Stimulated activated CD8-positive, alpha-beta memory T cell treated with anti-CD3 and anti-CD28 coated beads, Interleukin-12 subunit alpha, Interleukin-12 subunit beta, amount 100 ng/mL, for 4 hours (primary cell): ENCODE results near the gene MRPL28.
"Not testable (repeated sequence)": the region's sequence is repeated elsewhere in the genome, so short reads cannot be mapped to it uniquely, and the experiment has no call there.

ENCODE experiments used
- DNase-seq: peaks from one replicate; pipeline ENCODE4 v3.0.0-alpha.2; 2020; ENCODE audit warnings: low read depth

The MRPL28 gene

DNA sequence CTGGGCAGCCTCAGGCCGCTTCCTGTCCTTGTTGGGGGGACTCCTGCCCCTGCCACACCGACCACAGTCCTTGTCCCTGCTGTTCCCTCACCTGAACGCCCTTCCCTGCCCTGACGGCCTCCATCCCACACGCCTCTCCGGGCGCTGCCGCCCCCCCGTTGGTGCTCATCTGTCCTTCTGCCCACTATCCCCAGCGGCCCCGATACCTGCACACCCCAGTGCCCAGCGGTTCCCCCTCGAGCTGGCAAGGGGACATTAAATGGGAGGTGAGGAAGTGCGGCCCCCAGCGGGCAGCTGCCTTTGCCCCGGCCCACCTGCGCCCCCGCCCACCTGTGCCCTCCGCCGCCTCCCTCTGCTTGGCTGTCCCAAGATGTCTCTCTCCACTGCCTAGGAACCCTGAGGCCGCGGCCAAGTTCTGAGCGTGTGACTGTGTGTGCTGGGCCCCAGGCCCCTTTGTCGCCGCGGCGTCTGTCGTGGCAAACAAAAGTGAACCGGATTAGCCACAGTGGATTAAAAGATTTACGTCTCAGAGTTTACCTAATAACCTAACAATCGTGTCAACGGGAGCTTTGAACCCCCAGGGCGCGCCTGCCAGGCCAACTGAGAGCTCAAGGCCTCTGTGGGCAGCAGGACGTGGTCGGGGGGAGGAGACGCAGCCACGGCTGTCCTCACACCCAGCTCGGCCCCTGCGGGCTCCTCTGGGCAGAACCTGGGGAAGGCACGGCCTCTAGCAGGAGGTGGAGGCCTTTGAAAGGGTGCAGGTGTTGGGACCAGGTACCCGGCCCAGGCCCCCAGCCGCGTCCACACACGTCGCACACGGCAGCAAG is 10.3 kb downstream of the MRPL28 start:
- no peak for DNase-seq

GRCh38 chr16:359067-359763 is 11.1 kb downstream of the MRPL28 start:
- DNase-seq: no peak

- DNase-seq: no peak
Observed at GRCh38 chr16:356741-357140, 13.6 kb downstream of the MRPL28 start.

GRCh38 chr16:354971-355461 is 15.3 kb downstream of the MRPL28 start:
- no peak for DNase-seq

DNA sequence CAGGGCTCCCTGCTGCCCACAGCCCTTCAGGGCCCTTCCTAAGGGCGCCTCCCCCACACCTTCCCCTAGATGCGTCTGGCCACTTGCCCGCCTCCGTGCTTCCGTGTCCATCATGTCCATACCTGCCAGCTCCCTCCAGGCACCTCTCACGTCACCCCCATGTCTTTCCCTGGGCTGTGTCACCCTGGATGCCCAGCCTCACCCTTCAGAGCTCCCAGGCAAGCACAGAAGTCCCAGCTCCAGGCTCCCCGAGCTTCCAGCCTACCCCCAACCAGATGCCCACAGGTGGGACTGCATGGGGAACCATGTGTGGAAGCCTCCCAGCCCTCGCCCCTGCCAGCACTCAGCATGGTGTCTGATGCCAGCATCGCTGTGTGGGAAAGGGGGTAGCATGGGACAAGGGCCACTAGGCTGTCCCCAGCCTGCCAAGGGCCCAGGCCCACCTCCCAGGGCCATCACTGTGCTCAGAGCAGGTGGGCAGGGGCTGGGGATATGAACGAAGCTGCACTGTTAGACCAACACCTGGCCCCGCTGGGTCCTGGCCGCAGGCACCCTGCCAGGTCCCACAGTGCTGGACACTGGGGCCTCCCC is 16.0 kb downstream of the MRPL28 start:
- no peak for DNase-seq

DNA sequence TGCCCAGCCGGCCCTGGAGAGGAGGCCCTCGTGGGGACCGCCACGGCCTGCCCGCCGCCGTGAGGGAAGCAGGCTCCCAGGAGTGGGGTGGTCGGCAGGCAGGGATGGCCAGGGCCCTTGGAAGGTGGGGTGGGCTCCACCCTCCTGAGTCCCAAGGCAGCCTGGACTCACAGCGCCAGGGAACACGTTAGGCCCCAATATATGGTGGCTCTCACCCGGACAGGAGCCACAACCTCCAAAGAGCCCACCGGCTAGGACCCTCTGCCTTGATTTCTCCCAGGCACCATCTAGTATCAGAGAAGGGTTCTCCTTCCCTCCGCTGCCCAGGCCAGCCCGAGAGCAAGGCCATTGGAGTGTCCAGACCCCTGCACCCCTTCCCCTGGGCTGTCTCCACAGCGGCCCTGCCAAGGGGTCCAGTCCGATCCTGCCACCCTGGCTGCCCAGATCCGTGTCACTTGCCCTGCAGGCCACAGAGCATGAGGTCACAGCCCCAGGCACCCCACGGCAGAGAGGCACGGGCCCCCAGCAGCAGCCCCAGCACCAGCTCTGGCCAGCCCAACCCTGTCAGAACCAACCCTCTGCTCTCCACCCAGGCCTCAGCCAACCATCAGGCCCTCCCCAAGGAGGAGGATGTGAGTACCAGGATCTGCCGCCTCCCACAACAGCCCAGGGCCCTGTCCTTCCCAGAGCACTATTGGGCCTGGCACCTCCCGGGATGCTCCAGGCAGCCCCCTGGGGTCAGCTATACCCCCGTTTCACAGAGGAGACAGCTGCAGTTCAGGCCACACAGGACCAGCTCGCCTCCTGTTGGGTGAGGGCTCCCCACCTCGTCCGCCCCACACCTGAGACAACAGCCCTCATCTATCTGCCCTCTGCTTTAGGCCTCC is 16.7 kb downstream of the MRPL28 start:
- no peak for DNase-seq

- peak; percentile 100 for DNase-seq
Observed at GRCh38 chr16:352547-353403, 17.6 kb downstream of the MRPL28 start, which contains the start of gene AXIN1. Gene AXIN1, minus strand, starts transcription at chr16:352723. Its CDS starts 5,698 bp downstream, at chr16:347025.

GRCh38 chr16:351804-352520 is 18.4 kb downstream of the MRPL28 start:
- no peak for DNase-seq

DNA sequence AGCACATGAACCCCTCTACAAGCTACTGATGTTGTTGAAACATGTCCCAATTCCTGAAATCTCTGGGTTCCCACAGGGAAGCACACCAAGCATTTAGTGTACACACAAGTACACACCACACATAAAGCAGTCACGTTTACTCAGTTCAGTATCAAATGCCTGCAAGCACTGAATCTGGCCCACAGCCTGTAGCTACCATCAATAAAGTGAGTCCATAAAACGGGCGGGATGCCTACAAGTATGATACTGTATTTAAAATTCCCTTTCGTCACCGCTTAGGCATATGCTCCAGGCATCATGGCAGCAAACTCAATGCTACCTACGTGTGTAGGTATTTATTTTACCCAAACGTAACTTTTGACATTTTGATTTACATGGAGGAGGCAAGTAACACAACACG is 20.1 kb downstream of the MRPL28 start:
- DNase-seq: no peak

DNA sequence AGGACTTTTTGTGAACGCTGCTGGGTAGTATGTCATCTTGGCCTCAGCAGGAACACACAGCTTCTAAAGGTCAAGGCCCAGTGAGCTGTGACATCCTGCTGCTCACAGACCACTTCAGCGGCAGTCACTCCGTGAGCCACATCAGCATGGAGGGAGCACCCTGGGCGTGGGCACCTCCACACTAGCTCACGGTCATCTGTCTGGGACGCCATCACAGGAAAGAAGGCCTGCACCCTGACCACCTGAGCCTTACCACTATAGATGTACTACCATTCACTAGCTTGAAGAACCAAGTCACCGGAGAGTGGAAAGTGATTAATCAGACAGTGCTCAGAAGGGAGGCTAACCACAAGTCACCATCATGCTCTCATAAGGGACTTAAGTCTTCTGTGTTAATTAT is 21.1 kb downstream of the MRPL28 start:
- DNase-seq: no peak

DNA sequence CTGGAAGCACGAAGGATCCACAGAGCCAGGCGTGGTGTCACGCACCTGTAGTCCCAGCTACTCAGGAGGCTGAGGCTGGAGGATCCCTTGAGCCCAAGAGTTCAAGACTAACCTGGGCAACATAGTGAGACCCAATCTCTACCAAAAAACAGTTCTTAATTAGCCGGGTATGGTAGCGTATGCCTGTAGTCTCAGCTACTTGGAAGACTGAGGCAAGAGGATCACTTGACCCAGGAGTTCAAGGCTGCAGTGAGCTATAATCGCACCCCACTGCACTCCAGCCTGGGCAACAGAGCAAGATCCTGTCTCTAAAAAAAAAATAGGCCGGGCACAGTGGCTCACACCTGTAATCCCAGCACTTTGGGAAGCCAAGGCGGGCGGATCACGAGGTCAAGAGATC is 21.8 kb downstream of the MRPL28 start:
- DNase-seq: not testable (repeated sequence)

DNA sequence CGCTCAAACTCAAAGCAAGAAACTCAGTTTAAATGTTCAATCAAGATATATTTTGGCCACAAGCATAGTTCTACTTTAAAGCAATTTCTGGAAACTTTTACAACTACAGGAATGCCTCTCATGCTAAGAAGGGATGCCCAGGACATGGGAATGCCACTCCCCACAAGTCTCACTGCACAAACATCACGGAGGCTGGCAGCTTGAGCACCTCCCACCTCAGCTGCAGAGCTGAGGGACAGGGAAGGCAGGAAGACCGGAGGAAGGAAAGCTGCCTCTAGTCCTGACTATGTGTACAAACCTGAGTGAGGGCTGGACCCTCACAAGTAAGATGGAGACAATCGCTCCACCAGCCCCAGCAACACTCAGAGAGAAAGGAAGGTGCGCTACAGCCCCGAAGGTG is 23.1 kb downstream of the MRPL28 start:
- DNase-seq: no peak

GRCh38 chr16:346587-346986 is 23.8 kb downstream of the MRPL28 start:
- DNase-seq: no peak

DNA sequence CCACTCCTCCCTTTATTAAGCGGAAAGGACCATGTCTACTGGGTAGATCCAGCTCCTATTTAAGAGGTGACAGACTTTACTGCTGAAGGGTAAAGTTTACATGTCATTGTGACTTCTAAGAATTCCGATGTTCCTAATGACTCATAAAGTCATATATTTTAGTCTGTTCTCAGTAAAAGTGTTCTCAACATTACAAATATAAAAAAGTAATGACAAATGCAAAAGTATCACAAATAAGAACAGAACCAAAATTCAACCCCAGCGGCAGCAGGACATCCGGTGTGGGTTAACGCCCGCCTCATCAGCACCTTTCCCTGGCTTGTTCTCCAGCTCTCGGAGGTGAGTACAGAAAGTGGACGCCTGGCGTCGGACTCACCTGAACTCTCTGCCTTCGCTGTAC is 24.6 kb downstream of the MRPL28 start:
- DNase-seq: no peak

DNA sequence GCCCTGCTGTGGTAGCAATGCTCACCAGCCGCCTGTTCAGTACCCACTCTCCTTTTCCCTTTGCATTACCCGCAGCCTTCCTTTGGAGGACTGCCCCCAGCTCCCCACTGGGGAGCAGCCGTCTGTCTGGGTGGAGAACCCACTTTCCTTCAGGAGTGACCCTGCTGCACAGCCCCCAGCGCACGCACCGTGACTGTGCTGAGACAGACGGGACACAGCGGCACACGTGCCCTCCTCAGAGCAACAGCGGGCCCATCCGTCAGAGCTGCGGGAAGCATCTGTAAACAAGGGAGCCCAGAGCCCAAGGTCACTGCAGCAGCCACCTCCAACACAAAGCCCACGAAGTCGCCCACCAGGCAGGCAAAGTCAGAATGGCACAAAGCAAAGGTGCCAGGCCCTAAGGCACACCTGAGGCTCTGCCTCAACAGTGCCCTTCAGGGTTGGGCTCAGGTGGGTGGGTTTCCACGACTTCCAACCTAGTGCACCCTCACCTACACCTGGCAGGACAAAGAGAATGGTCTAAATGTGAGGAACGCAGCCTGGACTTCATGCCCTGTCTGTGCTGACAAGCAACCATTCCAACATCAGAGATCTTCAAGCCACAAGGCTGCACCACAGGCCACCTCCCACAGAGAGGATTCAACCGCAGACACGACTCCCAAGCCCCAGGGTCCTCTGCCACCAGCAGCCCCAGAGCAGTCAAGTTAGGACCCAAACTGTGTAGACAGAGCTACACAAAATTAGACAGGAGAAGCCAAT is 27.7 kb downstream of the MRPL28 start:
- no peak for DNase-seq

DNA sequence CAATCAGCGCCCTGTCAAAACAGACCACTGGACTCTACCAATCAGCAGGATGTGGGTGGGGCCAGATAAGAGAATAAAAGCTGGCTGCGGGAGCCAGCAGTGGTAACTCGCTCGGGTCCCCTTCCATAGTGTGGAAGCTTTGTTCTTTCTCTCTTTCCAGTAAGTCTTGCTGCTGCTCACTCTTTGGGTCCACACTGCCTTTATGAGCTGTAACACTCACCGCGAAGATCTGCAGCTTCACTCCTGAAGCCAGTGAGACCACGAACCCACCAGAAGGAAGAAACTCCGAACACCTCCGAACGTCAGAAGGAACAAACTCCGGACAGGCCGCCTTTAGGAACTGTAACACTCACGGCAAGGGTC is 28.4 kb downstream of the MRPL28 start:
- not testable (repeated sequence) for DNase-seq

DNA sequence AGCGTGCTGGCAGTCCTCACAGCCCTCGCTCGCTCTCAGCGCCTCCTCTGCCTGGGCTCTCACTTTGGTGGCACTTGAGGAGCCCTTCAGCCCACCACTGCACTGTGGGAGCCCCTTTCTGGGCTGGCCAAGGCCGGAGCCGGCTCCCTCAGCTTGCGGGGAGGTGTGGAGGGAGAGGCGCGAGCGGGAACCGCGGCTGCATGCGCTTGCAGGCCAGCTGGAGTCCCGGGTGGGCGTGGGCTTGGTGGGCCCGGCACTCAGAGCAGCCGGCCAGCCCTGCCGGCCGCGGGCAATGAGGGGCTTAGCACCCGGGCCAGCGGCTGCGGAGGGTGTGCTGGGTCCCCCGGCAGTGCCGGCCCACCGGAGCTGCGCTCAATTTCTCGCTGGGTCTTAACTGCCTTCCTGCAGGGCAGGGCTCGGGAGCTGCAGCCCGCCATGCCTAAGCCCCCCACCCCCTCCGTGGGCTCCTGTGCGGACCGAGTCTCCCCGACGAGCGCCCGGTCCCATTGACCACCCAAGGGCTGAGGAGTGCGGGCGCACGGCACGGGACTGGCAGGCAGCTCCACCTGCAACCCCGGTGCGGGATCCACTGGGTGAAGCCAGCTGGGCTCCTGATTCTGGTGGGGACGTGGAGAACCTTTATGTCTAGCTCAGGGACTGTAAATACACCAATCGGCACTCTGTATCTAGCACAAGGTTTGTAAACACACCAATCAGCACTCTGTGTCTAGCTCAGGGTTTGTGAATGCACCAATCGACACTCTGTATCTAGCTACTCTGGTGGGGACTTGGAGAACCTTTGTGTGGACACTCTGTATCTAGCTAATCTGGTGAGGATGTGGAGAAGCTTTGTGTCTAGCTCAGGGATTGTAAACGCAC is 29.0 kb downstream of the MRPL28 start:
- not testable (repeated sequence) for DNase-seq

GRCh38 chr16:340370-341091 is 29.8 kb downstream of the MRPL28 start:
- no peak for DNase-seq
